Measurements from ENCODE around the gene FKBP8.
A peak's percentile ranks its signal among the peaks of the same experiment; 100 is the strongest.
"Not testable (repeated sequence)": the region's sequence is repeated elsewhere in the genome, so short reads cannot be mapped to it uniquely, and the experiment has no call there.

Gene FKBP8

GRCh38 chr19:18531485-18531884 lies 11.9 kb downstream of the FKBP8 start:
- H3K4me1 ChIP-seq (ENCODE audit: control insufficient read depth, insufficient read depth, low read length) = no peaks in the 10 kb centered on the region
- H3K9ac ChIP-seq (ENCODE audit: low read length) = no peak overlapping the region
- peaks cover 6% of the 10 kb centered on the region for H3K36me3 ChIP-seq (ENCODE audit: control insufficient read depth, insufficient read depth, low read length)
- H3K4me3 ChIP-seq (ENCODE audit: low read length) = no peak overlapping the region
- H3K9me3 ChIP-seq (ENCODE audit: control insufficient read depth, low read length) = no peaks in the 10 kb centered on the region
- no peaks in the 10 kb centered on the region for H3K27me3 ChIP-seq (ENCODE audit: control insufficient read depth, insufficient read depth, low read length)

- Histone ChIP-seq H3K36me3 (ENCODE audit: control insufficient read depth, insufficient read depth, low read length) (peaks cover 6% of the 10 kb centered on the region), H3K9me3 (ENCODE audit: control insufficient read depth, low read length) (no peaks in the 10 kb centered on the region), H3K4me1 (ENCODE audit: control insufficient read depth, insufficient read depth, low read length) (no peaks in the 10 kb centered on the region)
Measured at GRCh38 chr19:18529782-18530181, 13.6 kb downstream of the FKBP8 start.

GRCh38 chr19:18526316-18526715 lies 17.1 kb downstream of the FKBP8 start:
- Histone ChIP-seq H3K36me3 (ENCODE audit: control insufficient read depth, insufficient read depth, low read length) (no peaks in the 10 kb centered on the region), H3K27me3 (ENCODE audit: control insufficient read depth, insufficient read depth, low read length) (no peaks in the 10 kb centered on the region), H3K9me3 (ENCODE audit: control insufficient read depth, low read length) (no peaks in the 10 kb centered on the region), H3K4me3 (ENCODE audit: low read length) (no peak overlapping the region), H3K9ac (ENCODE audit: low read length) (no peak overlapping the region), H3K4me1 (ENCODE audit: control insufficient read depth, insufficient read depth, low read length) (no peaks in the 10 kb centered on the region)

More at GRCh38 chr19:18529782-18530181, 13.6 kb downstream of the FKBP8 start:
- Histone ChIP-seq H3K4me3 (ENCODE audit: low read length) (no peak overlapping the region), H3K9ac (ENCODE audit: low read length) (no peak overlapping the region), H3K27me3 (ENCODE audit: control insufficient read depth, insufficient read depth, low read length) (no peaks in the 10 kb centered on the region)

- Histone ChIP-seq H3K9ac (ENCODE audit: low read length) (no peak overlapping the region), H3K9me3 (ENCODE audit: control insufficient read depth, low read length) (no peaks in the 10 kb centered on the region), H3K36me3 (ENCODE audit: control insufficient read depth, insufficient read depth, low read length) (no peaks in the 10 kb centered on the region), H3K4me1 (ENCODE audit: control insufficient read depth, insufficient read depth, low read length) (peaks cover 8% of the 10 kb centered on the region), H3K4me3 (ENCODE audit: low read length) (no peak overlapping the region), H3K27me3 (ENCODE audit: control insufficient read depth, insufficient read depth, low read length) (no peaks in the 10 kb centered on the region)
Measured at GRCh38 chr19:18523841-18524240, 19.5 kb downstream of the FKBP8 start.

- H3K4me3 ChIP-seq (ENCODE audit: low read length); H3K36me3 ChIP-seq (ENCODE audit: control insufficient read depth, insufficient read depth, low read length); H3K4me1 ChIP-seq (ENCODE audit: control insufficient read depth, insufficient read depth, low read length); H3K27me3 ChIP-seq (ENCODE audit: control insufficient read depth, insufficient read depth, low read length); H3K9ac ChIP-seq (ENCODE audit: low read length); H3K9me3 ChIP-seq (ENCODE audit: control insufficient read depth, low read length): not testable (repeated sequence)
Measured at GRCh38 chr19:18522862-18523440, 20.4 kb downstream of the FKBP8 start.

- H3K36me3 ChIP-seq (ENCODE audit: control insufficient read depth, insufficient read depth, low read length) = no peaks in the 10 kb centered on the region
- H3K9ac ChIP-seq (ENCODE audit: low read length) = peak overlapping the region; percentile 96
- peaks cover 8% of the 10 kb centered on the region for H3K4me1 ChIP-seq (ENCODE audit: control insufficient read depth, insufficient read depth, low read length)
- no peak overlapping the region for H3K4me3 ChIP-seq (ENCODE audit: low read length)
- no peaks in the 10 kb centered on the region for H3K27me3 ChIP-seq (ENCODE audit: control insufficient read depth, insufficient read depth, low read length)
- no peaks in the 10 kb centered on the region for H3K9me3 ChIP-seq (ENCODE audit: control insufficient read depth, low read length)
Measured at GRCh38 chr19:18522124-18522861, 21.1 kb downstream of the FKBP8 start.

- H3K36me3 ChIP-seq (ENCODE audit: control insufficient read depth, insufficient read depth, low read length) = no peaks in the 10 kb centered on the region
- H3K27me3 ChIP-seq (ENCODE audit: control insufficient read depth, insufficient read depth, low read length) = no peaks in the 10 kb centered on the region
- peak within 1 kb of the TSS; percentile 84 for H3K4me3 ChIP-seq (ENCODE audit: low read length)
- H3K9ac ChIP-seq (ENCODE audit: low read length) = peak within 1 kb of the TSS; percentile 96
- H3K9me3 ChIP-seq (ENCODE audit: control insufficient read depth, low read length) = no peaks in the 10 kb centered on the region
- peaks cover 8% of the 10 kb centered on the region for H3K4me1 ChIP-seq (ENCODE audit: control insufficient read depth, insufficient read depth, low read length)
Measured at GRCh38 chr19:18521692-18522123, 21.7 kb downstream of the FKBP8 start, which contains the start of gene ELL. Gene ELL (minus strand): TSS chr19:18522070. CDS start chr19:18522055, 15 bp downstream.

GRCh38 chr19:18520848-18521691 lies 22.3 kb downstream of the FKBP8 start:
- H3K4me3 ChIP-seq (ENCODE audit: low read length) = peak overlapping the region; percentile 84
- peak overlapping the region; percentile 96 for H3K9ac ChIP-seq (ENCODE audit: low read length)
- no peaks in the 10 kb centered on the region for H3K9me3 ChIP-seq (ENCODE audit: control insufficient read depth, low read length)
- no peaks in the 10 kb centered on the region for H3K36me3 ChIP-seq (ENCODE audit: control insufficient read depth, insufficient read depth, low read length)
- H3K27me3 ChIP-seq (ENCODE audit: control insufficient read depth, insufficient read depth, low read length) = no peaks in the 10 kb centered on the region
- peaks cover 8% of the 10 kb centered on the region for H3K4me1 ChIP-seq (ENCODE audit: control insufficient read depth, insufficient read depth, low read length)

GRCh38 chr19:18519962-18520847 lies 23.2 kb downstream of the FKBP8 start:
- Histone ChIP-seq H3K4me3 (ENCODE audit: low read length) (peak overlapping the region; percentile 84), H3K4me1 (ENCODE audit: control insufficient read depth, insufficient read depth, low read length) (peaks cover 13% of the 10 kb centered on the region), H3K27me3 (ENCODE audit: control insufficient read depth, insufficient read depth, low read length) (no peaks in the 10 kb centered on the region), H3K9ac (ENCODE audit: low read length) (peak overlapping the region; percentile 96), H3K36me3 (ENCODE audit: control insufficient read depth, insufficient read depth, low read length) (no peaks in the 10 kb centered on the region), H3K9me3 (ENCODE audit: control insufficient read depth, low read length) (no peaks in the 10 kb centered on the region)

- Histone ChIP-seq H3K4me1 (ENCODE audit: control insufficient read depth, insufficient read depth, low read length) (peaks cover 22% of the 10 kb centered on the region), H3K4me3 (ENCODE audit: low read length) (no peak overlapping the region), H3K36me3 (ENCODE audit: control insufficient read depth, insufficient read depth, low read length) (no peaks in the 10 kb centered on the region), H3K27me3 (ENCODE audit: control insufficient read depth, insufficient read depth, low read length) (no peaks in the 10 kb centered on the region), H3K9me3 (ENCODE audit: control insufficient read depth, low read length) (no peaks in the 10 kb centered on the region), H3K9ac (ENCODE audit: low read length) (no peak overlapping the region)
Measured at GRCh38 chr19:18518639-18519038, 24.7 kb downstream of the FKBP8 start.

GRCh38 chr19:18517606-18518005 lies 25.8 kb downstream of the FKBP8 start:
- no peak overlapping the region for H3K4me3 ChIP-seq (ENCODE audit: low read length)
- H3K9me3 ChIP-seq (ENCODE audit: control insufficient read depth, low read length) = no peaks in the 10 kb centered on the region
- peaks cover 22% of the 10 kb centered on the region for H3K4me1 ChIP-seq (ENCODE audit: control insufficient read depth, insufficient read depth, low read length)
- H3K27me3 ChIP-seq (ENCODE audit: control insufficient read depth, insufficient read depth, low read length) = no peaks in the 10 kb centered on the region
- H3K9ac ChIP-seq (ENCODE audit: low read length) = no peak overlapping the region
- H3K36me3 ChIP-seq (ENCODE audit: control insufficient read depth, insufficient read depth, low read length) = no peaks in the 10 kb centered on the region
